HEK293 (cell line): ENCODE measurements around the gene COA6.

Experiments used
- CTCF ChIA-PET: fragments of 350-600 bp; formaldehyde crosslinking; extraction: SDS; loops from one replicate; lab custom pipeline; 2021; ENCODE audit warnings: antibody characterized with exemption; lab: Yijun Ruan, JAX
- POLR2A ChIA-PET: fragments of 300-600 bp; formaldehyde crosslinking; extraction: SDS; loops from one replicate; lab custom pipeline; 2020; ENCODE audit warnings: antibody characterized with exemption, inconsistent platforms; lab: Yijun Ruan, JAX
- H3K27ac ChIP-seq: fragments of 200-500 bp; sonication (Bioruptor generic); 2 replicates; pipeline ENCODE4 v1.5.1; 2014; ENCODE audit warnings: low read depth, low read length, control low read depth, inconsistent platforms; ENCODE audit errors: extremely low read depth
- H3K36me3 ChIP-seq, 2 experiments: fragments of 200-500 bp in 1 of 2; sonication (Bioruptor generic) in 1 of 2; 1 replicate in 1 of 2; 2 replicates in 1 of 2; pipeline ENCODE4 v1.5.1; 2014 to 2017; ENCODE audit warnings: inconsistent platforms in 2 of 2, low read length in 2 of 2; ENCODE audit not compliant: control insufficient read depth in 2 of 2, insufficient read depth in 1 of 2
- H3K4me1 ChIP-seq: fragments of 200-500 bp; sonication (Bioruptor generic); 2 replicates; pipeline ENCODE4 v1.5.1; 2014; ENCODE audit warnings: mild to moderate bottlenecking, low read length, inconsistent platforms; ENCODE audit not compliant: control insufficient read depth, insufficient read depth
- H3K4me3 ChIP-seq: 2 replicates; pipeline ENCODE4 v1.5.1; 2011; ENCODE audit warnings: low read depth, mild to moderate bottlenecking, control low read depth, low read length, moderate library complexity
- H3K9me3 ChIP-seq: fragments of 200-500 bp; sonication (Bioruptor generic); 2 replicates; pipeline ENCODE4 v1.5.1; 2014; ENCODE audit warnings: low read depth, low read length, inconsistent platforms; ENCODE audit not compliant: control insufficient read depth, insufficient read depth
- HOXA7 ChIP-seq: sonication (generic); formaldehyde crosslinking; IDR thresholded peaks from 2 replicates; pipeline ENCODE4 v1.8.1; 2022; ENCODE audit warnings: missing genetic modification reagents, borderline replicate concordance
- SCRT1 ChIP-seq: fragments of 450-650 bp; formaldehyde crosslinking; IDR thresholded peaks from 2 replicates; pipeline ENCODE4 v1.5.1; 2016; ENCODE audit warnings: missing biosample characterization, missing genetic modification characterization, borderline replicate concordance
- YY1 ChIP-seq: fragments of 450-650 bp; formaldehyde crosslinking; IDR thresholded peaks from 2 replicates; pipeline ENCODE4 v1.5.1; 2018; ENCODE audit warnings: missing biosample characterization, missing genetic modification characterization
- YY2 ChIP-seq: fragments of 450-650 bp; formaldehyde crosslinking; IDR thresholded peaks from 2 replicates; pipeline ENCODE4 v1.5.1; 2016; ENCODE audit warnings: missing biosample characterization, missing genetic modification characterization
- ZNF132 ChIP-seq: fragments of 450-650 bp; formaldehyde crosslinking; IDR thresholded peaks from 2 replicates; pipeline ENCODE4 v1.5.1; 2017; ENCODE audit warnings: missing biosample characterization, missing genetic modification characterization, borderline replicate concordance
- ZNF23 ChIP-seq: fragments of 450-650 bp; formaldehyde crosslinking; IDR thresholded peaks from 2 replicates; pipeline ENCODE4 v1.5.1; 2016; ENCODE audit warnings: missing biosample characterization, missing genetic modification characterization, borderline replicate concordance
- ZNF274 ChIP-seq, 2 experiments: fragments of 200-500 bp in 1 of 2; fragments of 450-650 bp in 1 of 2; sonication (Bioruptor generic) in 1 of 2; formaldehyde crosslinking in 1 of 2; IDR thresholded peaks; 2 replicates each; pipeline versions ENCODE4 v1.5.1 to v1.6.1; 2014 to 2016; ENCODE audit warnings: borderline replicate concordance in 1 of 2, inconsistent platforms in 1 of 2, low read length in 1 of 2, missing biosample characterization in 1 of 2, missing genetic modification characterization in 1 of 2
- ZNF404 ChIP-seq: fragments of 450-650 bp; formaldehyde crosslinking; IDR thresholded peaks from 2 replicates; pipeline ENCODE4 v1.5.1; 2017; ENCODE audit warnings: missing biosample characterization, missing genetic modification characterization
- ZNF426 ChIP-seq: fragments of 450-650 bp; formaldehyde crosslinking; IDR thresholded peaks from 2 replicates; pipeline ENCODE4 v1.5.1; 2017; ENCODE audit warnings: missing biosample characterization, missing genetic modification characterization, mild to moderate bottlenecking, inconsistent platforms, moderate library complexity
- ZNF473 ChIP-seq: fragments of 450-650 bp; formaldehyde crosslinking; IDR thresholded peaks from 2 replicates; pipeline ENCODE4 v1.5.1; 2017; ENCODE audit warnings: missing biosample characterization, missing genetic modification characterization
- ZNF521 ChIP-seq: fragments of 450-650 bp; formaldehyde crosslinking; IDR thresholded peaks from 2 replicates; pipeline ENCODE4 v1.5.1; 2017; ENCODE audit warnings: missing biosample characterization, mild to moderate bottlenecking, missing genetic modification characterization
- ZNF530 ChIP-seq: fragments of 450-650 bp; formaldehyde crosslinking; IDR thresholded peaks from 2 replicates; pipeline ENCODE4 v1.5.1; 2016; ENCODE audit warnings: low read depth, missing biosample characterization, missing genetic modification characterization
- ZNF548 ChIP-seq: fragments of 450-650 bp; formaldehyde crosslinking; IDR thresholded peaks from 2 replicates; pipeline ENCODE4 v1.5.1; 2016; ENCODE audit warnings: missing biosample characterization, missing genetic modification characterization
- ZNF558 ChIP-seq: fragments of 450-650 bp; formaldehyde crosslinking; IDR thresholded peaks from 2 replicates; pipeline ENCODE4 v1.5.1; 2016; ENCODE audit warnings: missing biosample characterization, missing genetic modification characterization
- ZNF560 ChIP-seq: fragments of 450-650 bp; formaldehyde crosslinking; IDR thresholded peaks from 2 replicates; pipeline ENCODE4 v1.5.1; 2017; ENCODE audit warnings: missing biosample characterization, missing genetic modification characterization, borderline replicate concordance
- ZNF596 ChIP-seq: fragments of 450-650 bp; IDR thresholded peaks from 2 replicates; pipeline ENCODE4 v1.5.0; 2018; ENCODE audit warnings: missing biosample characterization, mild to moderate bottlenecking, missing genetic modification characterization, moderate library complexity
- ZNF843 ChIP-seq: fragments of 450-650 bp; formaldehyde crosslinking; IDR thresholded peaks from 2 replicates; pipeline ENCODE4 v1.5.1; 2016; ENCODE audit warnings: missing biosample characterization, missing genetic modification characterization
- TF ChIP-seq, protein P1 (sequence below): fragments of 450-650 bp; IDR thresholded peaks from 2 replicates; pipeline ENCODE4 v1.5.1; 2018; ENCODE audit warnings: missing biosample characterization, missing genetic modification characterization
- TF ChIP-seq, protein P2 (sequence below): fragments of 450-650 bp; formaldehyde crosslinking; IDR thresholded peaks from 2 replicates; pipeline ENCODE4 v1.5.1; 2016; ENCODE audit warnings: missing biosample characterization, missing genetic modification characterization
- TF ChIP-seq, protein P3 (sequence below): fragments of 450-650 bp; formaldehyde crosslinking; IDR thresholded peaks from 2 replicates; pipeline ENCODE4 v1.5.1; 2016; ENCODE audit warnings: missing biosample characterization, missing genetic modification characterization
- TF ChIP-seq, protein P4 (sequence below): IDR thresholded peaks from 2 replicates; pipeline ENCODE4 v1.6.1; 2011; ENCODE audit warnings: mild to moderate bottlenecking, low read depth, low read length, borderline replicate concordance

COA6 gene

DNA sequence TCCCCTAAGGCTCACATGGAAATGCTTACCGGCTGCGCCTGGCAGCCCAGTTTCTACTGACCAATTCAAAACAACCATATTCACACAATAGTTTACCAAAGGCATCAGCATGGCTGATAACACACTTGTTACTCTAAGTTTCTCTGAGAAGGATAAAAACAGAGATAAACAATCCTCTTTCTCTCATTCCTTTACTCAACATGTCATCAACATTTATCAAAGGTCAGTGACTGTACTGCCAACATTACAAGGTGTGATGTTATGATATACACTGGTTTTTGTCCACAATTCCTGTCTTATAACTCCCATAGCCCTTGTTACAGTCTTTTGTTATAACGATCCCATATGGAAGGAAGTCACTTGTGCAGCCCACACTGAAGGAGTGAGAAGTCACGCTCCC lies 33.6 kb downstream of the COA6 start:
- H3K36me3 ChIP-seq: peaks cover 9 to 26% of the 10 kb centered on the region in 2 experiments; a peak in 2 of 3 replicates
- no peaks in the 10 kb centered on the region for H3K9me3 ChIP-seq
- TF ChIP-seq, protein P1, sequence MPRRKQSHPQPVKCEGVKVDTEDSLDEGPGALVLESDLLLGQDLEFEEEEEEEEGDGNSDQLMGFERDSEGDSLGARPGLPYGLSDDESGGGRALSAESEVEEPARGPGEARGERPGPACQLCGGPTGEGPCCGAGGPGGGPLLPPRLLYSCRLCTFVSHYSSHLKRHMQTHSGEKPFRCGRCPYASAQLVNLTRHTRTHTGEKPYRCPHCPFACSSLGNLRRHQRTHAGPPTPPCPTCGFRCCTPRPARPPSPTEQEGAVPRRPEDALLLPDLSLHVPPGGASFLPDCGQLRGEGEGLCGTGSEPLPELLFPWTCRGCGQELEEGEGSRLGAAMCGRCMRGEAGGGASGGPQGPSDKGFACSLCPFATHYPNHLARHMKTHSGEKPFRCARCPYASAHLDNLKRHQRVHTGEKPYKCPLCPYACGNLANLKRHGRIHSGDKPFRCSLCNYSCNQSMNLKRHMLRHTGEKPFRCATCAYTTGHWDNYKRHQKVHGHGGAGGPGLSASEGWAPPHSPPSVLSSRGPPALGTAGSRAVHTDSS (tag by site-specific recombination): no peak
- TF ChIP-seq ZNF426 (tag by site-specific recombination) (no peak), ZNF560 (no peak), HOXA7 (no peak), ZNF23 (tag by site-specific recombination) (no peak), ZNF843 (tag by site-specific recombination) (no peak), ZNF274 (IDR thresholded peaks at IDR 0.05; ENCODE audit: low read length) (no peak), ZNF274 (tag by site-specific recombination; IDR thresholded peaks at IDR 0.05; ENCODE audit: borderline replicate concordance) (no peak), ZNF521 (tag by site-specific recombination) (no peak), ZNF558 (tag by site-specific recombination) (no peak), ZNF596 (tag by site-specific recombination) (no peak), ZNF530 (tag by site-specific recombination) (no peak), ZNF404 (tag by site-specific recombination) (no peak), YY2 (tag by site-specific recombination) (no peak), ZNF473 (tag by site-specific recombination) (no peak), SCRT1 (no peak)
- TF ChIP-seq, protein P2, sequence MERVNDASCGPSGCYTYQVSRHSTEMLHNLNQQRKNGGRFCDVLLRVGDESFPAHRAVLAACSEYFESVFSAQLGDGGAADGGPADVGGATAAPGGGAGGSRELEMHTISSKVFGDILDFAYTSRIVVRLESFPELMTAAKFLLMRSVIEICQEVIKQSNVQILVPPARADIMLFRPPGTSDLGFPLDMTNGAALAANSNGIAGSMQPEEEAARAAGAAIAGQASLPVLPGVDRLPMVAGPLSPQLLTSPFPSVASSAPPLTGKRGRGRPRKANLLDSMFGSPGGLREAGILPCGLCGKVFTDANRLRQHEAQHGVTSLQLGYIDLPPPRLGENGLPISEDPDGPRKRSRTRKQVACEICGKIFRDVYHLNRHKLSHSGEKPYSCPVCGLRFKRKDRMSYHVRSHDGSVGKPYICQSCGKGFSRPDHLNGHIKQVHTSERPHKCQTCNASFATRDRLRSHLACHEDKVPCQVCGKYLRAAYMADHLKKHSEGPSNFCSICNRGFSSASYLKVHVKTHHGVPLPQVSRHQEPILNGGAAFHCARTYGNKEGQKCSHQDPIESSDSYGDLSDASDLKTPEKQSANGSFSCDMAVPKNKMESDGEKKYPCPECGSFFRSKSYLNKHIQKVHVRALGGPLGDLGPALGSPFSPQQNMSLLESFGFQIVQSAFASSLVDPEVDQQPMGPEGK (tag by site-specific recombination): no peak
- TF ChIP-seq, all 188 proteins: peak for 0
- Histone ChIP-seq H3K27ac (no peak overlapping the region), H3K4me1 (no peaks in the 10 kb centered on the region), H3K4me3 (no peak overlapping the region)
- POLR2A ChIA-PET: no interaction called here
- CTCF ChIA-PET: no interaction called here

DNA sequence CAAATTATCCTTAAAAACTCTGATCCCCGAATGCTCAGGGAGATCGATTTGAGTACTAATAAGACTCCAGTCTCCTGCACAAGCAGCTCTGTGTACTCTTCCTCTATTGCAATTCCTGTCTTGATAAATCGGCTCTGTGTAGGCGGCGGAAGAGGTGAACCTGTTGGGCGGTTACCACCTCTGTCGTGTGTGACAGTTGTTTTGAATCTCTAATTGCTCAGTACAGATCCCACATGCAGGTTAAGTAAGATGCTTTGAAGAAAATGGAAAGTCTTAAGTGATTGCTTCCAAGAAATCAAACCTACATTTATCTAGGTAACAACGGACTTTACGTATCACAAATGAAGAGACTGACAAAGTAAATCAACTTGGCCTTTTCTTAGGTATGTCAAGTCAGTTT lies 35.5 kb downstream of the COA6 start:
- no peaks in the 10 kb centered on the region for H3K4me1 ChIP-seq
- peaks cover 16 to 32% of the 10 kb centered on the region in 2 experiments; a peak in 2 of 3 replicates for H3K36me3 ChIP-seq
- TF ChIP-seq ZNF274 (IDR thresholded peaks at IDR 0.05; ENCODE audit: low read length) (no peak), ZNF274 (tag by site-specific recombination; IDR thresholded peaks at IDR 0.05; ENCODE audit: borderline replicate concordance) (no peak), YY1 (no peak), ZNF548 (tag by site-specific recombination) (no peak), ZNF132 (tag by site-specific recombination) (no peak)
- TF ChIP-seq, protein P3, sequence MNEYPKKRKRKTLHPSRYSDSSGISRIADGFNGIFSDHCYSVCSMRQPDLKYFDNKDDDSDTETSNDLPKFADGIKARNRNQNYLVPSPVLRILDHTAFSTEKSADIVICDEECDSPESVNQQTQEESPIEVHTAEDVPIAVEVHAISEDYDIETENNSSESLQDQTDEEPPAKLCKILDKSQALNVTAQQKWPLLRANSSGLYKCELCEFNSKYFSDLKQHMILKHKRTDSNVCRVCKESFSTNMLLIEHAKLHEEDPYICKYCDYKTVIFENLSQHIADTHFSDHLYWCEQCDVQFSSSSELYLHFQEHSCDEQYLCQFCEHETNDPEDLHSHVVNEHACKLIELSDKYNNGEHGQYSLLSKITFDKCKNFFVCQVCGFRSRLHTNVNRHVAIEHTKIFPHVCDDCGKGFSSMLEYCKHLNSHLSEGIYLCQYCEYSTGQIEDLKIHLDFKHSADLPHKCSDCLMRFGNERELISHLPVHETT (tag by site-specific recombination): no peak
- TF ChIP-seq, protein P4, sequence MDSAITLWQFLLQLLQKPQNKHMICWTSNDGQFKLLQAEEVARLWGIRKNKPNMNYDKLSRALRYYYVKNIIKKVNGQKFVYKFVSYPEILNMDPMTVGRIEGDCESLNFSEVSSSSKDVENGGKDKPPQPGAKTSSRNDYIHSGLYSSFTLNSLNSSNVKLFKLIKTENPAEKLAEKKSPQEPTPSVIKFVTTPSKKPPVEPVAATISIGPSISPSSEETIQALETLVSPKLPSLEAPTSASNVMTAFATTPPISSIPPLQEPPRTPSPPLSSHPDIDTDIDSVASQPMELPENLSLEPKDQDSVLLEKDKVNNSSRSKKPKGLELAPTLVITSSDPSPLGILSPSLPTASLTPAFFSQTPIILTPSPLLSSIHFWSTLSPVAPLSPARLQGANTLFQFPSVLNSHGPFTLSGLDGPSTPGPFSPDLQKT: no peak
- ChIA-PET CTCF (interaction anchor here (0.6 to 1.3 kb wide), 5 partner anchors 10 to 193 kb away, joined by 3 to 4 read pairs (median 3); no protein-coding TSS in a partner anchor), POLR2A (interaction anchor here (0.6 kb wide), 1 partner anchor 35 kb away, joined by 3 read pairs; no protein-coding TSS in a partner anchor)
- H3K4me3 ChIP-seq: no peak overlapping the region
- H3K9me3 ChIP-seq: no peaks in the 10 kb centered on the region
- H3K27ac ChIP-seq: no peak overlapping the region
